ENCODE results near the gene NCAM1. TPM values are rescaled to one million over a fixed set of nuclear protein-coding genes. Genes with fewer than 3 reads are reported as not detected.
A peak's percentile ranks its signal among the peaks of the same experiment; 100 is the strongest.

NCAM1 gene
- total RNA-seq, 1 donor from 2014 or later = 26.8 TPM

DNA sequence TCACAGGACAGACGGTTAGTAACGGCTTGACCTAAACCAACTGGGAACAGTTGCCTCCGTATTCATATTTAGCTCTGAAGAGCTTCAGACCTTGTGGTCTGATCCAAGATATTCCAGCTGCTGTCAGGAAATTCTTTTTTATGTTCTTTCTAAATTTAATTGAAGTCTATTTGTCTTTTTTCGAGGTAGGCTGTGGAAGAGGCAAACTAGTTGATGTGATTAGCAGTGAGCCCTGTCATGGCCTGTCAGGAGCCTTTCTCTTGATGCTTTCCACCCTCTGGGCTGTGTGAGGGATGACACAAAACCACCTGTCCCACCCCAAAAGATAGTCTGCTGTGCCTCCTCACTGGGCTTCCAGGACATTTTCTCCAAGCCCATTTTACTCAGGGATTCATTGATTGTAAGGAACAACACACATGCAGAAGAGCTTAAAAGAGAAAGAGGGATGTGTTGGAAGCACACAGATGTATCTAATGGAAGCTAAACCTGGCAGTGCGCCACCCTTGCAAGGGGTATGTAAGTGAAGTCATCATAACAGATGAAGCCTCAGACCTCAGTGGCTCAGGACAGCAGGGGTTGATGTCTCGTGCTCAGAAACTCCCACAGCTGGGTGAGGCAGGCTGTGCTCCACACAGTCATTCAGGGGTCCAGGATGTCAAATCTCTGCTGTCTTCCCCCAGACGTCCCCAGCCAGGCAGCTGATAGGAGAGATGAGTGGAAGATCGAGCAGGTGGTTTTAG is 170.0 kb downstream of the NCAM1 start:
- no peak for DNase-seq

DNA sequence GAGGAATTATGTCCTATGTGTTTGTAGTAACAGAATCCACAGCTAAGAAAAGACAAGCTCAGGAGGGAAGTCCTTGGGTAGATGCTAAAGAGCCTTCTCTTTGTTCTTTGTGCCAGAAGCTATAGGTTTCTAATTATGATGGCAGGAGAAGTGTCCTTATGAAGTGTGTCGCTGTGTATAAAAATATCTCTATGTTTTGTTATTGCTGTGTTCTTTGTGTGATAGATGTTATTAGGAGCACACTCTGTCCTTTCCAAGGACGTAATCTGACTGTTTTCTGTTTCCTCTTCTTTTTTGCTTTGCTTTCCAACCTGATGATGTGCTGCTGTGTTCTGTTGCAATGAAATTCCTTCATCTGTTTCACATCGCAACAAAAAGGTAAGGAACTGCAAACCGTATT is 171.9 kb downstream of the NCAM1 start:
- DNase-seq = no peak

GRCh38 chr11:113134626-113135025 is 173.4 kb downstream of the NCAM1 start:
- no peak for DNase-seq

DNA sequence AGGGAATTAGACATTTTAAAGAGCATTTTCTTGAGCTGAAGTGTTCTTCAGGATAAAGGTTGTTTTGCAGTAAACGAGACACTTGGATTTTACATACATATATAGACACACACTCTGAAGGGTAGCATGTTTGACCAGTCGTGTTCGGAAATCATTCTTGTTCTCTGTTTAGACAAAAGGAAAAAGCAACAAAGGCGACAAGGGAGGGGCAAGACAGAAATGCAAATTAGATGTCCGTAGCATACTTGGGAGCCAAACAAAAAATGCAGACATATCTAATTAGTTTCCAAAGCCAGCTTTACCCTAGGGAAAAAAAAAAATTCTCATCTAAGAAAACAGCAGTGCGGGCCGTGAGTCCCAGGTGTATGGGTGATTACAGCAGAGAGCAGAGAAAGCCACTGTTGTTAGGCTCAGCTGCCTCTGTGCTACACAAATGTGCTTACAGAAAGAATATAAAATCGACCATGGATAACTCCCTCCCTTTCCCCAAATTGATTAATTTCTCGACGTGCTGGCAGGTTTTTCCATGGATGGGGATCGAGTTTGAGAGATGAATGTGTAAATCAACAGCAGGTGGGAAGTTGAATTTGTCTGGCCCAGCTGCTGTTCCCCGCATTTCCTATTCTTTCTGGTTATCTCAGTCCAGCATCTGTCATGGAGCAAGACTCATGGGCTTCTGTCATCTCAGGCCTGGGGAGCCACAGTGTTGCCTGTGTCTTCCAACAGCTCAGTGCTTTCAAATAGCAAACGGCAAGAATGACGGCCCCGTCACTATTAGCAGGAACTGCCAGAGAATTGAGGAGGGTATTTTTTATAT is 176.7 kb downstream of the NCAM1 start:
- no peak for DNase-seq

DNA sequence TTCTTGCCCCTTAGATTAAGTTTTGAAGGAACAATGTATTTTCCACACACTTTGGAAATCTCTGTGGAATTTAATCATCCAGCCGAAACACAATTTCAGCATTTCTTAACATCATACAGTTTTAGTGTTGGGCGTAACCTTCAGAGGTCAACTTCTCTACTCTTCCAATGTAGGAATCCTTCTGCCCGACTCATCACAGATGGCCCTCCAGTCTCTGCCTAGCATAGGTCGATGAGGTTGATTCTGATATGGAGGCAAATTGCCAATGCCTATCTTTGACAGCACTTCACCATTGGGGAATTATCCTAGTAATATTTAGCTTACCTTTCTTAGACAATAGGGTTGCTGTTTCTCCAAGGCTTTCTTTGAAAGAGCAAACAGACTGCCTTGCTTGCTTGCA is 177.5 kb downstream of the NCAM1 start:
- no peak for DNase-seq

- DNase-seq = no peak
Measured at GRCh38 chr11:113141010-113141409, 179.8 kb downstream of the NCAM1 start.

DNA sequence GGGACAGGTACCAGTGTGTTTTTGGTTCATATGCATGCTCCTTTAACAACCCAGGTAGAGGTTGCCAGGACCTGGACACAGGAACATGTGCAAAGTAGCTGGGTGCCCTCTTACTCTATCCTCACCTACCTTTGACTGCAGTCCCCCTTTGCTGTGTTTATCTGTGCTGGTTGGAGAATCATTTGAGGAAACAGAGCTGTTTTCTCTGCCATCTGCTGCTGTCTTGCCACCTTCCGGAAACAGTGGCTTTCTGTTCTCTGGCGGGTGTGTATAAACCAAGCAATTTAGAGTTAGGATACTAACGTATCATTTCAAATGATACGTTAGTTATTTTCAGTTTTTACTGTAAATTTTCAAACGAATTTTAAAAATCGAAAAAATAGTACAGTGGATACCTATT is 181.3 kb downstream of the NCAM1 start:
- DNase-seq = no peak

- no peak for DNase-seq
Measured at GRCh38 chr11:113147249-113147648, 186.0 kb downstream of the NCAM1 start.

- DNase-seq = no peak
Measured at GRCh38 chr11:113148076-113148475, 186.9 kb downstream of the NCAM1 start.

DNA sequence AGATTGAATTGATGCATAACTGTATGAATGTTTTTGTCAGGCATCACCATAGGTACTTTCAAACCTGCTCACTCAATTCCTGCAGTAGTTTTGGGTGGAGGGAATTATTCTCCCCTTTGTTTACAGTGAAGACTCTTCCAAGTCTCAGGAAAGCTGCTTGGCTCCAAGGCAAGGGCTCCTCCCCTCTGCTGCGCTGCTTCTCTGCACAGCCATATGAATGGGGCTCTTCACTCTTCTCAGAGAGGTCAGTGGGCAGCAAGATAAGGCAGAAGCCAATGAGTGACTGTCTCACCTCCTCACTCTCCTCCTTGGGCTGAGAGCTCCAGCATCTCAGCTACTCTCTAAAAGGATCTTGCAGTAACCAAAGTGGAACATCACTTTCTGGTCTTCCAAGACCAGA is 187.4 kb downstream of the NCAM1 start:
- DNase-seq = no peak

DNA sequence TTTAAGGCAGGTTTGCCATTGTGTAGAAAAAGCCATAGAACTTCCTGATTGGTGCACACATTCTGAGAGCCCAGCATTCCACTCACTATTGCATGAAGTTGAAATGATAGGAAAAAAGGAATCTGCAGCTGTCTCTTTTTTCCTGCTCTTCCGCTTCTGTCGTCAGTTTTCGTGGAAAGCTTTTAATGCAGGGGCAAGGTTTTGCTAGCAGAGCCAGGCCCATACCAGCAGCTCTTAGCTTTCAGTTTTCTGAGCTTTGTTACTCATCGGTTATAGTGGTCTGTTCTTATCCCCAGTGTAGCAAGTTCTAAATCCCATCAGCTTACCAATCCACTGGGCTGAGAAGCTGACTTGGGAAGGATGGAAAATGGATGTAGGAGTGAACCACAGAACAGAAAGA is 190.3 kb downstream of the NCAM1 start:
- no peak for DNase-seq

GRCh38 chr11:113152500-113152899 is 191.3 kb downstream of the NCAM1 start:
- DNase-seq = no peak

- peak; percentile 60 for DNase-seq
Measured at GRCh38 chr11:113153847-113154246, 192.6 kb downstream of the NCAM1 start.

GRCh38 chr11:113159988-113160807 is 199.0 kb downstream of the NCAM1 start:
- DNase-seq = peak; percentile 10

DNA sequence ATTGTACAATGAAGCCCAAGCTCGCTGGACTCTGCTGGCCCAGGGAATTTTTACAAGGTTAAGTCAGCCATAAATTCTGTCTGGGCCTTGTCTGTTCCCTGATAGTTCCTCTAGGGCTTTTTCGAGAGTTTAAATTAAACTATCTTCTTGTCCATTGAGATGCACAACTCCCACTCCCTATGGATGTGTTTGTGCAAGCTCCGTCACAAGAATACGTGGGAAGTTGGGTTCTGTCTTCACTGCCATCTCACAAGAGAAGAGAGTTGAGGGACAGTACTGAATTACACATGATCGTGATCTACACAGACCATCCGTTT is 199.5 kb downstream of the NCAM1 start:
- DNase-seq = no peak

GRCh38 chr11:113161711-113162591 is 200.7 kb downstream of the NCAM1 start:
- no peak for DNase-seq

- DNase-seq = no peak
Measured at GRCh38 chr11:113162592-113162962, 201.4 kb downstream of the NCAM1 start.

DNA sequence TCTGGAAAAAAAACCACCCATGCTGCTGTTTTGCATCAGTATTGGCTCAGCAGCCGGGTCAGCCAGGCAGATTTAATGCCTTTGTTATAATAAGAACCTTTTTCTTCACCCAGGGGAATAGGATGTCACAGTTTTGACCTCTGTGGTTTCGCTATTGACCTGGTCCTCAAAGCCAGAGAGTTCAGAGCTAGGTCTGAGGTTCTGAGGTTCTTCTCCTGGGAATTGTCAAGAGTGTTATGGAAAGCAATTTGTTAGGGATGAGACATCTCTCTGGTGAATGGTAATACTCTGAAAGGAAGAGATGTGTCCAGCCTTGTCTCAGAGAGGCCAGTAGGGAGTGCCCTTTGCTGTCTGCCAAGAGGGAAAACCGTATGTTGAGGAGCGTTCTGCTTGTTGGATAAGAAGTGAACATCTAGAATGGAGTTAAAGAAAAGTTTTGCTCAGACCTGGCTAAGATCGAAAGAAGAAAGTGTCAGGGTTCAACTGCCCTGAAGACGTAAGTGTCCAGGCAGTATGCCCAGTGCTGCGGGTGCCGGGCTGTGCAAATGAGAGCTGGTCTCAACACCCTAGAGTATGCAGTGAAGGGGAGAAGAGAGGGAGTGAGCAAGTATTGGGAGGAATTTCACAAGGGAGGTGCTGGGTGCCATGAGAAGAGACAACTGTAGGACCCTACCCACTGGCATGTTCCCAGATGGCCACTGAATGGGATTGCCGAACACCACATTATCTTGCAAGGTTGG is 202.2 kb downstream of the NCAM1 start:
- DNase-seq = peak; percentile 45

DNA sequence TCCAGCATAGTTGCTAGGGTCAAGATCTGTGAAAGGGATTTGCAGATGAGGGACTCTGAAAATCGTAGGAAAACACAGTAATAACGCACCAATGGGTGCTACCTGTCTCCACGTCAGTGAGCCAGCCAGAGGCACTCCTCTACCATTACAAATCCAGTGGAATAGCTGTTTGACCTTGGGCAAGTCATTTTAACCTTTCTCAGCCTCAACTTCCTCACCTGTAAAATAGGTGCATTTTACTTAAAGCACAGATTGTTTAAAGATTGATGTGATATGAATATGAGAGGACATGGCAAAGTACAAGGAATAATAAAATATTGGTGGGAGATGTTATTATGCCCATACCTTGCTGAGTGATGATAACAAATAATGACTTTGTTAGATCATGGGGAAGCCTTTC is 205.1 kb downstream of the NCAM1 start:
- DNase-seq = no peak

- no peak for DNase-seq
Measured at GRCh38 chr11:113167599-113167998, 206.4 kb downstream of the NCAM1 start.
